Ishikawa (cell line): ENCODE data around the gene PRR5L.

Experiments used
- CEBPB ChIP-seq: IDR thresholded peaks from 2 replicates; pipeline ENCODE4 v1.6.1; 2012
- CREB1 ChIP-seq: IDR thresholded peaks from 2 replicates; pipeline ENCODE4 v1.6.1; 2012; ENCODE audit warnings: low read depth
- EGR1 ChIP-seq: IDR thresholded peaks from 2 replicates; pipeline ENCODE4 v1.6.1; 2012
- EP300 ChIP-seq: IDR thresholded peaks from 2 replicates; pipeline ENCODE4 v1.6.1; 2012; ENCODE audit warnings: borderline replicate concordance
- FOXM1 ChIP-seq: IDR thresholded peaks from 2 replicates; pipeline ENCODE4 v1.6.1; 2012; ENCODE audit warnings: low read depth, borderline replicate concordance
- NFIC ChIP-seq: IDR thresholded peaks from 2 replicates; pipeline ENCODE4 v1.6.1; 2012
- RAD21 ChIP-seq: IDR thresholded peaks from 2 replicates; pipeline ENCODE4 v1.6.1; 2012; ENCODE audit warnings: low read depth
- TAF1 ChIP-seq: IDR thresholded peaks from 2 replicates; pipeline ENCODE4 v1.6.1; 2012; ENCODE audit warnings: low read depth, mild to moderate bottlenecking
- TCF12 ChIP-seq: IDR thresholded peaks from 2 replicates; pipeline ENCODE4 v1.6.1; 2012; ENCODE audit warnings: low read depth
- TEAD4 ChIP-seq: IDR thresholded peaks from 2 replicates; pipeline ENCODE4 v1.6.1; 2012
- YY1 ChIP-seq: IDR thresholded peaks from 2 replicates; pipeline ENCODE4 v1.6.1; 2012; ENCODE audit warnings: low read depth
- ZBTB7A ChIP-seq: IDR thresholded peaks from 2 replicates; pipeline ENCODE4 v1.6.1; 2012; ENCODE audit warnings: low read depth
- TF ChIP-seq, protein P1 (sequence below): IDR thresholded peaks from 2 replicates; pipeline ENCODE4 v1.6.1; 2012
- TF ChIP-seq, protein P2 (sequence below): IDR thresholded peaks from 2 replicates; pipeline ENCODE4 v1.6.1; 2012
- TF ChIP-seq, protein P3 (sequence below): IDR thresholded peaks from 2 replicates; pipeline ENCODE4 v1.6.1; 2012; ENCODE audit warnings: low read depth, mild to moderate bottlenecking

PRR5L gene

DNA sequence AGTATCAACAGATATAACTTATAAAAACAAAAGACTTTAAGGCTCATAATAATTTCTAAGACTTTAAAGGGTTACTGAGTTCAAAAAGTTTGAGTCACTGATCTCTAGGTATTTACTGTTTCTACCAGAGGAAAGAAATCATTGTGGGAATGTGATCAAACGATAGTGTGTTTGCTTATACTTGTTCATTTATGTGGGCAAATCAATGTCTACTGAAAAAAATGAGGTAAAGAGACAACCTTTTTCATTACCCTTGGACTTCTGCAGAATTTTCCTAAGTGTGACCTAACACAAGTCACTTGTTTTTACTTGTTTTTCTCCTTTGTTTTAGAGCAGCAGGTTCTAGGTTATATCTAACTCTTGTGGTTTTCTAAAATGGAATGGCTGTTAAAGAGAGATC, 65.4 kb downstream of the PRR5L start:
- TF ChIP-seq RAD21 (no peak), TEAD4 (no peak), CEBPB (no peak)
- TF ChIP-seq, protein P1, sequence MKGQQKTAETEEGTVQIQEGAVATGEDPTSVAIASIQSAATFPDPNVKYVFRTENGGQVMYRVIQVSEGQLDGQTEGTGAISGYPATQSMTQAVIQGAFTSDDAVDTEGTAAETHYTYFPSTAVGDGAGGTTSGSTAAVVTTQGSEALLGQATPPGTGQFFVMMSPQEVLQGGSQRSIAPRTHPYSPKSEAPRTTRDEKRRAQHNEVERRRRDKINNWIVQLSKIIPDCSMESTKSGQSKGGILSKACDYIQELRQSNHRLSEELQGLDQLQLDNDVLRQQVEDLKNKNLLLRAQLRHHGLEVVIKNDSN: no peak

DNA sequence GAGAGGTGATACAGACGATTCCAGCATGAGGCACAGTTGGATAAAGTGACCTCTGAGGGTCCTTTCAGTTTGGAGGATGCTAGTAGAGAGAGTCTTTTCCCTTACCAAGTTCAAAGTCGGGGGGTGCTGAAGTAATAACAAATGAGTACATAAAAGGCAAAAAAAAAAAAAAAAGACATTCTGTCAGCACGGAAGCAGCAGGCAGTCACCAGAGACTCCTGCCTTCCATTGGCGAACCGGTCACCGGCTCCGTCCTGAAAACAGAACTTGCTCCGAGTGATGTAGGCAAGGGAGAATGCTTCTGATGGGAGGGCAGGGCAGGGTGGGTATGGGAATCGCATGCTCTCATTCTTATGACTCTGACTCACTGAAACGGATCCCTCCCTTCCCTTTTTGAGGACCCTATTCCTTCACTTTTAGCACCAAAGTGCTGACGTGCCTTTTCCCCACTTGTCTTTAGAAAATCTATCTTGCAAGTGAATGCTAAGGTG, 65.9 kb downstream of the PRR5L start:
- TF ChIP-seq TCF12: peak; percentile 29; the same call in 1 of the 2 replicates
- TF ChIP-seq, protein P1: no peak
- peak; percentile 56; the same call in 1 of the 2 replicates for TF ChIP-seq EP300
- TF ChIP-seq TEAD4: peak; percentile 48; the same call in 1 of the 2 replicates

DNA sequence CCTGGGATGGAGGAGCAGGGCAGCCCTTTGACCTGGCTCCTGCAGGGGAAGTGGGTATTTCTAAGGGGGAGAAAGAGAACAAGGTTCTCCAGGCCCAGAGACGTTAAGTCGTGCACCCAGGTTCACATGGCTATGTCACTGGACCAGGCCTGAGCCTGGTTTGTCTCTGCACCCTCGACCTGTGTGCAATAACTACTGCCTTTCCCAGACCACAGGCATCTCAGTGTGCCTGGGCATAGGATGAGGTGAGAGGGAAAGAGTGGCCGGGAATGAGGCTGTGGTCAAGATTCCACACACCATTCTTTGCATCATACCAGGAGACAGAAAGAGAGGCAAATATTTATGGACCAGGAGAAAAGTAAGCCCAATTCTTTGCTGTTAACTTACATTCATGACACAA, 66.8 kb downstream of the PRR5L start:
- no peak for TF ChIP-seq CEBPB
- no peak for TF ChIP-seq TCF12
- no peak for TF ChIP-seq EGR1
- TF ChIP-seq CREB1: no peak

DNA sequence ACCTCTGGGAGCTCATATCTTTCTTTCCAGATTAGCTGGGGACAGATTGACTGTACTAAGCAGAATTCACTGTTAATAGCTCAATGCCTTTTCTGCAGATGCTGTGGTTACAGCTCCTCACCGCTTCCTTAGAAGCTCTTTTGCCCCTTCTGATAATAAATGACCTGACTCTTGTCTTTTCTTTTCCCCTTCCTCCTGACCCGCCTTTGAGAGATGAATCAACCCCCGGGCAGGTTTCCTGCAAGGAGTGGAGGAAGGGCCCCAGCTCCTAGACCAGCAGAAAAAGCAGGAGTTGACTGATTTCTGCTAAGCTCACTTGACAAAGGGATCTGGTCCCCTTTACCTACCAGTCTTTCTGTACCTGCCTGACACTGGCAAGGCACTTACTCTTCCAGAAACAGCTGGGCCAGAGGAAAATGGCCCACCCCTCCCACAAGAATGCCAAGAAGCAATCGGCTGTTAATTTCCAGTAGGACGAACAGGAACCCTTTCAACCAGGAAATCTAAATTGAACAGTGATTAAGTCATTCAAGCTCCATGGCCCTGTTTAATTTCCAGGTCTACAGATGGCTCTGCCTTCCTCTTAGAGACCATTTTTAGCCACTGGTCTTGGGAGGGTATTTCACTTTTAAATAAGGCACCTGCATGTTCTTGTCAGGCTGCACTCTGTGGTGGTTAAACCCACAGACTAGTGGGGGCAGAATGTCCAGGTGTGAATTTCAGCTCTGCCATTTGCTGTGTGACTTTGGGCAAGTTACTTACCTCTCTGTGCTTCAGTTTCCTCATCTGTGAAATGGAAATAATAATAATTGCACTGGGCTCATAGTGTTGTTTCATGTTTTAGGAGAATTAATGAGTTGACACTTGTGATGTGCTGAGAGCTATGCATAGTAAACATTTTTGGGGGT, 67.5 kb downstream of the PRR5L start:
- TF ChIP-seq, protein P1: no peak
- TF ChIP-seq YY1: no peak
- peak; percentile 59; the same call in 1 of the 2 replicates for TF ChIP-seq TEAD4
- no peak for TF ChIP-seq ZBTB7A
- TF ChIP-seq, protein P2, sequence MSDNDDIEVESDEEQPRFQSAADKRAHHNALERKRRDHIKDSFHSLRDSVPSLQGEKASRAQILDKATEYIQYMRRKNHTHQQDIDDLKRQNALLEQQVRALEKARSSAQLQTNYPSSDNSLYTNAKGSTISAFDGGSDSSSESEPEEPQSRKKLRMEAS: no peak
- no peak for TF ChIP-seq NFIC
- no peak for TF ChIP-seq EP300
- TF ChIP-seq CEBPB: no peak

DNA sequence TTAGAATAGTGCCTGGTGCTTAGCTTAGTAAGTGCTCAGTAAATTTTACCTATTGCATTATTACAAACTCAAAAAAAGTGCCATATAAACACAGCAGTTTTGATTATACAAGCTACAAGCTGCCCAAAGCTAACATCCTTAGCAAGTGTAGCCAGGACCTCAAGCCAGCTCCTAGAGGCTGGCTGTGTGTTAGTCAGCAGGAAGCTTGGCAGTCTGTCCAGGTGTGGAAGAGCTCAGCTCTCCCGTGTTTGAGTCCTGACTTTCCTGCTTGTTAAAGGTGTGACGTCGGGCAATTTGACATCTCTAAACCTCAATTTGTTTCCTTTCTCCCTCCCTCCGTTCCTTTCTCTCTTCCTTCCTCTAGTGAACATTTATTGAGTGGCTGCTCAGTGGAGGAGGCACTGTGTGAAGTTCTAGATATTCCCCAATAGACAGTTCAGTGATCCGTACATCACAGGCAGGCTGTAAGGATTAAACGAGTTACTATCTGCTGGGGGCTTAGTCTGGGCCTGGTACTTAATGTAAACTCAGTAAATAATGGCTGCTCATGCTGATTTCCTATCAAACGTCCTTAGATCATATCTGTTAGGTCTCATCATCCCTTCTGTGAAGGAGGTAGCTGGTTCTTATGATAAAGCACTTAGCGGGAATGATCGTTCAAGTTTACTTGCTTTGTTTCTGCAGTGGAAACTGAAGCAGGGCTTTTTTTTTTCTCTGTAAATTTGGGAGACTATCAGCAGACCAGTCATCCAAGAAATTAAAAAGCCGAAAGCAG, 68.7 kb downstream of the PRR5L start:
- TF ChIP-seq RAD21: no peak
- TF ChIP-seq TEAD4: no peak
- no peak for TF ChIP-seq TCF12
- TF ChIP-seq FOXM1: no peak
- TF ChIP-seq EP300: no peak
- TF ChIP-seq TAF1: no peak
- no peak for TF ChIP-seq CREB1
- TF ChIP-seq ZBTB7A: no peak
- TF ChIP-seq, protein P2: no peak

DNA sequence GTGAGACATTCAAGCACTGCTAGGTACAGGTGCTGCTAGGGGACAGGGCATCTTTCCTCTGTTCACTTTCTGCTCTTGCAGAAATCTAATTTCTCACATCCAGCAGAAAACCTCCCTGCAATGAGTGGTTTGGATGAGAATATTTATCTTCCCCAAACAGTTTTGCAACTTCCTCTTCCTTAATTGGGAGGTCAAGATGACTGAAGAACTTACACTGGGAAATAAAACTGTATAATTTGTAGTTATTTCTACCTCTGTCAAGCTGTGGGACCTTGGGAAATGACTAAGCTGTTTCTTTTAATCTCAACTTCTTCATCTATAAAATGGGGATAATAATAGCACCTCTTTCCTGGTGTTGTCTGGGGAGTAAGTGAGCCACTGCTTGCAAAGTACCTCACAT, 69.8 kb downstream of the PRR5L start:
- TF ChIP-seq RAD21: no peak
- no peak for TF ChIP-seq FOXM1
- TF ChIP-seq NFIC: no peak
- TF ChIP-seq YY1: no peak
- no peak for TF ChIP-seq EGR1
- no peak for TF ChIP-seq ZBTB7A
- no peak for TF ChIP-seq CREB1
- TF ChIP-seq TEAD4: no peak
- no peak for TF ChIP-seq TCF12
- TF ChIP-seq, protein P3, sequence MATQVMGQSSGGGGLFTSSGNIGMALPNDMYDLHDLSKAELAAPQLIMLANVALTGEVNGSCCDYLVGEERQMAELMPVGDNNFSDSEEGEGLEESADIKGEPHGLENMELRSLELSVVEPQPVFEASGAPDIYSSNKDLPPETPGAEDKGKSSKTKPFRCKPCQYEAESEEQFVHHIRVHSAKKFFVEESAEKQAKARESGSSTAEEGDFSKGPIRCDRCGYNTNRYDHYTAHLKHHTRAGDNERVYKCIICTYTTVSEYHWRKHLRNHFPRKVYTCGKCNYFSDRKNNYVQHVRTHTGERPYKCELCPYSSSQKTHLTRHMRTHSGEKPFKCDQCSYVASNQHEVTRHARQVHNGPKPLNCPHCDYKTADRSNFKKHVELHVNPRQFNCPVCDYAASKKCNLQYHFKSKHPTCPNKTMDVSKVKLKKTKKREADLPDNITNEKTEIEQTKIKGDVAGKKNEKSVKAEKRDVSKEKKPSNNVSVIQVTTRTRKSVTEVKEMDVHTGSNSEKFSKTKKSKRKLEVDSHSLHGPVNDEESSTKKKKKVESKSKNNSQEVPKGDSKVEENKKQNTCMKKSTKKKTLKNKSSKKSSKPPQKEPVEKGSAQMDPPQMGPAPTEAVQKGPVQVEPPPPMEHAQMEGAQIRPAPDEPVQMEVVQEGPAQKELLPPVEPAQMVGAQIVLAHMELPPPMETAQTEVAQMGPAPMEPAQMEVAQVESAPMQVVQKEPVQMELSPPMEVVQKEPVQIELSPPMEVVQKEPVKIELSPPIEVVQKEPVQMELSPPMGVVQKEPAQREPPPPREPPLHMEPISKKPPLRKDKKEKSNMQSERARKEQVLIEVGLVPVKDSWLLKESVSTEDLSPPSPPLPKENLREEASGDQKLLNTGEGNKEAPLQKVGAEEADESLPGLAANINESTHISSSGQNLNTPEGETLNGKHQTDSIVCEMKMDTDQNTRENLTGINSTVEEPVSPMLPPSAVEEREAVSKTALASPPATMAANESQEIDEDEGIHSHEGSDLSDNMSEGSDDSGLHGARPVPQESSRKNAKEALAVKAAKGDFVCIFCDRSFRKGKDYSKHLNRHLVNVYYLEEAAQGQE: no peak
- TF ChIP-seq EP300: no peak
- TF ChIP-seq, protein P2: no peak
- no peak for TF ChIP-seq CEBPB
- TF ChIP-seq TAF1: no peak
- TF ChIP-seq, protein P1: no peak
